AG20443 (cell line): ENCODE data around the gene PPM1E.

Experiments used
- DNase-seq: peaks from one replicate; pipeline ENCODE4 v3.0.0; 2012; ENCODE audit warnings: low spot score, mixed read lengths

The PPM1E gene

GRCh38 chr17:58996968-58997367 lies 241.3 kb downstream of the PPM1E start:
- DNase-seq: no peak

- no peak for DNase-seq
Measured at GRCh38 chr17:58997756-58998553, 242.3 kb downstream of the PPM1E start.

GRCh38 chr17:58998871-58999270 lies 243.2 kb downstream of the PPM1E start:
- no peak for DNase-seq

GRCh38 chr17:58999500-58999899 lies 243.8 kb downstream of the PPM1E start:
- DNase-seq: no peak

GRCh38 chr17:59000022-59000421 lies 244.4 kb downstream of the PPM1E start:
- DNase-seq: no peak

GRCh38 chr17:59001158-59001814 lies 245.6 kb downstream of the PPM1E start:
- DNase-seq: no peak

GRCh38 chr17:59002126-59002525 lies 246.5 kb downstream of the PPM1E start:
- DNase-seq: no peak

GRCh38 chr17:59002848-59003247 lies 247.2 kb downstream of the PPM1E start:
- DNase-seq: no peak

GRCh38 chr17:59003860-59004259 lies 248.2 kb downstream of the PPM1E start:
- DNase-seq: no peak

- peak; percentile 65 for DNase-seq
Measured at GRCh38 chr17:59004338-59005111, 248.9 kb downstream of the PPM1E start.

GRCh38 chr17:59007995-59008394 lies 252.3 kb downstream of the PPM1E start:
- no peak for DNase-seq

GRCh38 chr17:59008737-59009136 lies 253.1 kb downstream of the PPM1E start:
- DNase-seq: no peak

- no peak for DNase-seq
Measured at GRCh38 chr17:59010026-59010425, 254.4 kb downstream of the PPM1E start.

- no peak for DNase-seq
Measured at GRCh38 chr17:59011975-59012374, 256.3 kb downstream of the PPM1E start.

- no peak for DNase-seq
Measured at GRCh38 chr17:59018019-59018418, 262.4 kb downstream of the PPM1E start.

- DNase-seq: no peak
Measured at GRCh38 chr17:59024916-59025315, 269.3 kb downstream of the PPM1E start.

- no peak for DNase-seq
Measured at GRCh38 chr17:59026176-59026939, 270.7 kb downstream of the PPM1E start.

- no peak for DNase-seq
Measured at GRCh38 chr17:59027750-59028149, 272.1 kb downstream of the PPM1E start.

- no peak for DNase-seq
Measured at GRCh38 chr17:59028328-59028727, 272.7 kb downstream of the PPM1E start.

- no peak for DNase-seq
Measured at GRCh38 chr17:59030811-59031210, 275.2 kb downstream of the PPM1E start.
